LNCaP clone FGC (cell line): ENCODE results near the gene CFAP74.

ENCODE experiments used
- DNase-seq: peaks from one replicate; pipeline ENCODE4 v3.0.0-alpha.2; 2011; ENCODE audit warnings: low read depth
- H3K4me3 ChIP-seq: 2 replicates; pipeline ENCODE4 v1.5.1; 2011; ENCODE audit warnings: mild to moderate bottlenecking, low read depth, low read length, control low read depth
- TF ChIP-seq, protein P1 (sequence below): IDR thresholded peaks from 2 replicates; pipeline ENCODE4 v1.5.1; 2012; ENCODE audit warnings: mild to moderate bottlenecking; ENCODE audit not compliant: control insufficient read depth, insufficient read depth; ENCODE audit errors: extremely low read depth

The CFAP74 gene

GRCh38 chr1:2023187-2023586 is 19.6 kb upstream of the CFAP74 start:
- TF ChIP-seq, protein P1, sequence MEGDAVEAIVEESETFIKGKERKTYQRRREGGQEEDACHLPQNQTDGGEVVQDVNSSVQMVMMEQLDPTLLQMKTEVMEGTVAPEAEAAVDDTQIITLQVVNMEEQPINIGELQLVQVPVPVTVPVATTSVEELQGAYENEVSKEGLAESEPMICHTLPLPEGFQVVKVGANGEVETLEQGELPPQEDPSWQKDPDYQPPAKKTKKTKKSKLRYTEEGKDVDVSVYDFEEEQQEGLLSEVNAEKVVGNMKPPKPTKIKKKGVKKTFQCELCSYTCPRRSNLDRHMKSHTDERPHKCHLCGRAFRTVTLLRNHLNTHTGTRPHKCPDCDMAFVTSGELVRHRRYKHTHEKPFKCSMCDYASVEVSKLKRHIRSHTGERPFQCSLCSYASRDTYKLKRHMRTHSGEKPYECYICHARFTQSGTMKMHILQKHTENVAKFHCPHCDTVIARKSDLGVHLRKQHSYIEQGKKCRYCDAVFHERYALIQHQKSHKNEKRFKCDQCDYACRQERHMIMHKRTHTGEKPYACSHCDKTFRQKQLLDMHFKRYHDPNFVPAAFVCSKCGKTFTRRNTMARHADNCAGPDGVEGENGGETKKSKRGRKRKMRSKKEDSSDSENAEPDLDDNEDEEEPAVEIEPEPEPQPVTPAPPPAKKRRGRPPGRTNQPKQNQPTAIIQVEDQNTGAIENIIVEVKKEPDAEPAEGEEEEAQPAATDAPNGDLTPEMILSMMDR = no peak
- no peak overlapping the region for H3K4me3 ChIP-seq
- DNase-seq = no peak

DNA sequence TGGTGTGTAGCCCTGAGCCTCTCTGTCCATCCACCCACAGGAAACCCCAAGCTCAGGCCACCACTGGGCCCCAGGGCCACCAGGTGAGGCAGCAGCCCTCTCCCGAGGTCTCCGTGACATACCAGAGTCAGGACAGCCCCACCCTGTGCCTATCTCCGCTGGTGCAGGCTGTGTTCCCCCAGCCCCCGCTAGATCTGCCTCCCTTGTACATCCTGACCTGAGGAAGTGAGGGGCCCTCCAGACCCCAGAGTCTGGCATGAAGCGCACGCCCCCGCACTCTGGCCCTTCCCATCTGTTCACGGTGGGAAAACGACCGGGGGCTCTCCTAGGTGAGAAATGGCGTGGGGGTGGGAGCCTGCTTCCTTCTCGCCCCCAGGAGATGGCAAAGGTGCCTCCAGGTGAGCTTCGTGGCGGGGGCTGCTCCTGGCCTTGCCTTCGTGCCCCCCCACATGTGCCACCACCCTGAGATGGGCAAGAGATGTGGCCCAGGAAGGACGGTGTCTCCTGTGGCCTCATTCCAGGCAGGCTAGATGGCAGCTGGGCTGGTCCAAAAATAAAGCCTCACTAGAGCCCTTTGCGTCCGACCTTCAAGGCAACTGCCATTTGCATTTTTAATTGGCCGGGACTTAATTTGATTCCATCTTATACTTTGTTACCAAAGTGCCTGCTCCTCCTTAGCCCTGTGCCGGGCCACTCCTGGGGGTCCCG is 18.6 kb upstream of the CFAP74 start:
- DNase-seq = no peak
- H3K4me3 ChIP-seq = no peak overlapping the region
- TF ChIP-seq, protein P1 = no peak

DNA sequence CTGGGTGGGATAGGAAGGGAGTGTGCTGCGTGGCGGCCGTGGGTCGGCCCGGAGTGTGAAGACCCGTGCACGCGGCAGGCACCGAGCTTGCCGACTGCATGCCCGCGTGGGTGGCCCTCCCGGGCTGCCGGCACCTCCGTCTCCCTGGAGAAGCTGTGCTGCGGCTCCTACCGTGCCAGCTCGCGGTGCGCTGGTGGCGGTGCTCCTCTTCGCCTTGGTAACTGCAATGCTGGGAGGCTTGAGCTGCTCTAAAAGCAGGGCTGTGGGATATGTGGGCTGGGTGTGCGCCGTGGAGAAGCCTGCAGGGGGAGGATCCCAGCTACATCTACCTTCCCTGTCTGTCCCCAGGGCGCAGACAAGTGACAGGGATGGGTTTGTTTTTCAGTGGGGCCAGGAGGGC is 18.0 kb upstream of the CFAP74 start:
- TF ChIP-seq, protein P1 = no peak
- DNase-seq = no peak

GRCh38 chr1:2020310-2020655 is 16.7 kb upstream of the CFAP74 start:
- no peak for DNase-seq
- no peak overlapping the region for H3K4me3 ChIP-seq
- TF ChIP-seq, protein P1 = no peak

More for the DNA sequence above, 18.0 kb upstream of the CFAP74 start:
- no peak overlapping the region for H3K4me3 ChIP-seq

- no peak overlapping the region for H3K4me3 ChIP-seq
- no peak for DNase-seq
- TF ChIP-seq, protein P1 = no peak
Measured at GRCh38 chr1:2019571-2020309, 16.2 kb upstream of the CFAP74 start.

DNA sequence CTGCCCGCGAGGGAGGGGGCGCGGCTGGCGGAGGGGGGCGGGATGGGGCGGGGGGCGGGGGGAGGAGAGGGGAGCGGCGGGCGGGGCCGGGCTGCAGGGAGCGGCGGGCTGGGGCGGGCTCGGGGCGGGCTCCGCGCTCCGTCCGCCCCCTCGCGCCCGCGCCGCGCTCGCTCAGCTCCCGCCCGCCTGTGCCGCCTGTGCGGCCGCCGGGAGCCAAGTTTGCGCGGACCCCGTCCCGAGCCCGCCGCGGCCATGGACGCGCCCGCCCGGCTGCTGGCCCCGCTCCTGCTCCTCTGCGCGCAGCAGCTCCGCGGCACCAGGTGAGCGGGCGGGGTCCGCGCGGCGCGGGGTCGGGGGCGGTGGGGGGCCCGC is 15.6 kb upstream of the CFAP74 start, which contains the start of gene GABRD:
Gene GABRD (plus strand): TSS at position 174 of the 372 bp plus-strand sequence. CDS start 79 bp downstream, at position 253.
- H3K4me3 ChIP-seq = no peak within 1 kb of the TSS
- DNase-seq = no peak
- TF ChIP-seq, protein P1 = no peak
